IPS-NIHi7 (cell line): ENCODE data around the gene PHETA2.
A peak's percentile ranks its signal among the peaks of the same experiment; 100 is the strongest.
"Not testable (repeated sequence)": the region's sequence is repeated elsewhere in the genome, so short reads cannot be mapped to it uniquely, and the experiment has no call there.

Source experiments
- DNase-seq: peaks from one replicate; pipeline ENCODE4 v3.0.0; 2012; ENCODE audit warnings: mixed read lengths; ENCODE audit errors: extremely low spot score

Gene PHETA2

GRCh38 chr22:42069801-42070516, 4.1 kb upstream of the PHETA2 start:
- DNase-seq = peak; percentile 40

GRCh38 chr22:42070517-42071422, 3.3 kb upstream of the PHETA2 start, which contains the start of gene NAGA:
TSS of gene NAGA (minus strand) at chr22:42070812. CDS start at chr22:42070297, 515 bp downstream.
- DNase-seq = peak; percentile 95

GRCh38 chr22:42071508-42071907, 2.5 kb upstream of the PHETA2 start:
- not testable (repeated sequence) for DNase-seq

GRCh38 chr22:42072606-42073330, 1.3 kb upstream of the PHETA2 start:
- DNase-seq = no peak

GRCh38 chr22:42073621-42074041, 417 bp upstream of the PHETA2 start:
- DNase-seq = no peak

- no peak for DNase-seq
Observed at GRCh38 chr22:42074846-42075676, 1.0 kb downstream of the PHETA2 start.

GRCh38 chr22:42076764-42077485, 2.9 kb downstream of the PHETA2 start:
- DNase-seq = no peak

- no peak for DNase-seq
Observed at GRCh38 chr22:42077486-42078125, 3.6 kb downstream of the PHETA2 start.

- no peak for DNase-seq
Observed at GRCh38 chr22:42078469-42079318, 4.6 kb downstream of the PHETA2 start.

GRCh38 chr22:42079319-42080251, 5.5 kb downstream of the PHETA2 start, which contains the start of gene SMDT1:
TSS of gene SMDT1 (plus strand) at chr22:42079700. CDS start at chr22:42079769, 69 bp downstream.
- peak; percentile 97 for DNase-seq

GRCh38 chr22:42080287-42080686, 6.2 kb downstream of the PHETA2 start:
- DNase-seq = no peak

- no peak for DNase-seq
Observed at GRCh38 chr22:42083119-42083518, 9.1 kb downstream of the PHETA2 start.

- DNase-seq = no peak
Observed at GRCh38 chr22:42084874-42085273, 10.8 kb downstream of the PHETA2 start.

- no peak for DNase-seq
Observed at GRCh38 chr22:42086051-42086450, 12.0 kb downstream of the PHETA2 start.

- peak; percentile 99 for DNase-seq
Observed at GRCh38 chr22:42090596-42091454, 16.8 kb downstream of the PHETA2 start, which contains the start of gene NDUFA6. TSS of gene NDUFA6 (minus strand) at chr22:42090772. CDS start at chr22:42090744, 28 bp downstream.

- no peak for DNase-seq
Observed at GRCh38 chr22:42091455-42091782, 17.4 kb downstream of the PHETA2 start.

- DNase-seq = no peak
Observed at GRCh38 chr22:42101199-42101598, 27.2 kb downstream of the PHETA2 start.
